CD14-positive monocyte (primary cell): Measurements from ENCODE around the gene GPR25. TPM values are rescaled to one million over a fixed set of nuclear protein-coding genes. Genes with fewer than 3 reads are reported as not detected.
A peak's percentile ranks its signal among the peaks of the same experiment; 100 is the strongest.

ENCODE experiments used
- DNase-seq, 3 donors: peaks; one replicate each; pipeline ENCODE4 v3.0.0-alpha.2; 2011 to 2022
- H2AFZ ChIP-seq: 2 replicates; pipeline ENCODE4 v1.6.0; 2012; ENCODE audit warnings: mild to moderate bottlenecking, low read depth, low read length, inconsistent platforms; ENCODE audit not compliant: insufficient read depth, poor library complexity, severe bottlenecking
- H3K27ac ChIP-seq, 2 donors: 1 replicate in 1 of 2; 2 replicates in 1 of 2; pipeline ENCODE4 v1.5.1; 2012 to 2013; ENCODE audit warnings: low read length in 2 of 2, control low read depth in 1 of 2, inconsistent platforms in 1 of 2, low read depth in 1 of 2, mild to moderate bottlenecking in 1 of 2
- H3K27me3 ChIP-seq, 2 donors: one replicate each; pipeline versions ENCODE4 v1.6.0 to v1.6.1; 2011 to 2013; ENCODE audit warnings: low read length in 2 of 2; ENCODE audit not compliant: control insufficient read depth in 2 of 2, insufficient read depth in 2 of 2
- H3K36me3 ChIP-seq, 2 donors: replicated peaks in 1 of 2; 1 replicate in 1 of 2; 2 replicates in 1 of 2; pipeline versions ENCODE4 v1.5.1 to v1.6.1; 2012 to 2013; ENCODE audit warnings: low read length in 2 of 2, control low read depth in 1 of 2, inconsistent platforms in 1 of 2, mild to moderate bottlenecking in 1 of 2; ENCODE audit not compliant: insufficient read depth in 2 of 2, control insufficient read depth in 1 of 2
- H3K4me1 ChIP-seq, 2 donors: 1 replicate in 1 of 2; 2 replicates in 1 of 2; pipeline versions ENCODE4 v1.5.1 to v1.6.1; 2012 to 2013; ENCODE audit warnings: low read length in 2 of 2, control low read depth in 1 of 2, inconsistent platforms in 1 of 2, mild to moderate bottlenecking in 1 of 2, moderate library complexity in 1 of 2; ENCODE audit not compliant: insufficient read depth in 2 of 2, control insufficient read depth in 1 of 2
- H3K4me2 ChIP-seq: replicated peaks from 2 replicates; pipeline ENCODE3; 2012; ENCODE audit warnings: low read length, moderate library complexity, mild to moderate bottlenecking; ENCODE audit not compliant: poor library complexity, severe bottlenecking; ENCODE audit errors: extremely low read depth
- H3K4me3 ChIP-seq, 3 experiments: fragments of 200-600 bp in 1 of 3; sonication (generic) in 1 of 3; replicated peaks in 1 of 3; 1 replicate in 2 of 3; 2 replicates in 1 of 3; pipeline ENCODE4 v1.5.1; 2011 to 2013; ENCODE audit warnings: low read length in 3 of 3, mild to moderate bottlenecking in 3 of 3, control low read depth in 2 of 3, low read depth in 2 of 3, inconsistent platforms in 1 of 3, moderate library complexity in 1 of 3
- H3K79me2 ChIP-seq: 2 replicates; pipeline ENCODE4 v1.6.0; 2012; ENCODE audit warnings: mild to moderate bottlenecking, control low read depth, inconsistent platforms, low read length, moderate library complexity; ENCODE audit not compliant: insufficient read depth
- H3K9ac ChIP-seq: 2 replicates; pipeline ENCODE4 v1.6.0; 2017; ENCODE audit warnings: low read length, mild to moderate bottlenecking; ENCODE audit not compliant: insufficient read depth, poor library complexity, severe bottlenecking
- H3K9me3 ChIP-seq, 2 donors: replicated peaks in 1 of 2; 1 replicate in 1 of 2; 2 replicates in 1 of 2; pipeline versions ENCODE4 v1.5.1 to v1.6.1; 2012 to 2013; ENCODE audit warnings: low read length in 2 of 2, control low read depth in 1 of 2; ENCODE audit not compliant: control insufficient read depth in 1 of 2, insufficient read depth in 1 of 2
- H4K20me1 ChIP-seq: 2 replicates; pipeline ENCODE4 v1.6.0; 2012; ENCODE audit warnings: mild to moderate bottlenecking, low read length, control low read depth, moderate library complexity; ENCODE audit not compliant: insufficient read depth
- H3K27ac Mint-ChIP-seq, 7 donors: one replicate each; pipeline ENCODE4 v1.8.0; 2020; ENCODE audit warnings: mild to moderate bottlenecking in 7 of 7, mixed read lengths in 7 of 7, moderate library complexity in 6 of 7, inconsistent platforms in 2 of 7
- H3K27me3 Mint-ChIP-seq, 3 donors: one replicate each; pipeline ENCODE4 v1.8.0; 2021 to 2022; ENCODE audit warnings: low read depth in 3 of 3, mild to moderate bottlenecking in 3 of 3, mixed read lengths in 3 of 3, moderate library complexity in 3 of 3, inconsistent platforms in 1 of 3
- H3K36me3 Mint-ChIP-seq, 2 donors: one replicate each; pipeline ENCODE4 v1.8.0; 2020; ENCODE audit warnings: mixed read lengths in 2 of 2, inconsistent platforms in 1 of 2, mild to moderate bottlenecking in 1 of 2
- H3K4me1 Mint-ChIP-seq: one replicate; pipeline ENCODE4 v1.8.0; 2020; ENCODE audit warnings: mild to moderate bottlenecking, mixed read lengths
- H3K4me3 Mint-ChIP-seq, 2 donors: one replicate each; pipeline ENCODE4 v1.8.0; 2020; ENCODE audit warnings: mild to moderate bottlenecking in 2 of 2, mixed read lengths in 2 of 2, moderate library complexity in 1 of 2
- H3K9me3 Mint-ChIP-seq, 7 donors: one replicate each; pipeline ENCODE4 v1.8.0; 2020 to 2022; ENCODE audit warnings: mixed read lengths in 7 of 7, mild to moderate bottlenecking in 6 of 7, moderate library complexity in 6 of 7, inconsistent platforms in 2 of 7
- WGBS: methylation state at CpG from one replicate; pipeline ENCODE4 v1.1.5; 2013; ENCODE audit warnings: missing lambda C conversion rate; ENCODE audit not compliant: insufficient coverage; 5-methylcytosine and 5-hydroxymethylcytosine counted together
- intact Hi-C, 2 donors: fragments of 100-400 bp; cut with micrococcal nuclease; formaldehyde crosslinking; loops; one replicate each; pipeline versions ENCODE4 v1.15.0 to v1.15.1; 2023
- polyA plus RNA-seq, 3 donors: library from polyadenylated mRNA; depleted of rRNA in 1 of 3; unstranded in 2 of 3; stranded (reverse) in 1 of 3; fragments of 300-500 nt in 2 of 3; fragments of >200 nt in 1 of 3; fragmentation: Illumina TruSeq in 2 of 3; gene quantifications; 1 replicate in 2 of 3; 2 replicates in 1 of 3; pipeline ENCODE4 v1.2.3, GENCODE V29; 2012 to 2021
- TF ChIP-seq, protein P1 (sequence below): fragments of 200-600 bp; IDR thresholded peaks from one replicate; pipeline ENCODE4 v1.8.0; 2022; ENCODE audit warnings: antibody characterized with exemption, mild to moderate bottlenecking

The GPR25 gene
- polyA plus RNA-seq, 3 donors = 0.13 TPM; not detected in 2

DNA sequence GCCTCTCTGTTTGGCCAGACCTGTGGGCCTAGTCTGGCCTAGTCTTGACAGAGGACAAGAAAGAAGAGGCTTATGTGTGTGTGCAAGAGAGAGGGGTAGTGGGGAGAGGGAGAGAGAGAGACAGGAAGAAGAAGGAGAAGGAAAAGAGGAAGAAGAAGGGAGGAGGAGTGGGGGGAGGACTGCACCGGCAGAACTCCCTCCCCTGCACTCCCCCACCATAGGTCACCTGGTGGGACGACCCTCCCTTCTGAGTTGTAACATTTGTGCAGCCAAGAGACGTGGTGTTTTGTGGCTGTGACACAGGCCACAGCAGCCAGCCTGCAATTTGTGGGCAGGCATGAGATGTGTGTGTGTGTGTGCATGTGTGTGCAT lies 26.2 kb downstream of the GPR25 start:
- intact Hi-C loops = no loop called here
- Histone ChIP-seq H3K4me1 (peaks cover 9 to 29% of the 10 kb centered on the region in 2 donors), H3K27me3 (no peaks in the 10 kb centered on the region), H3K79me2 (no peaks in the 10 kb centered on the region), H3K9me3 (no peaks in the 10 kb centered on the region), H3K36me3 (no peaks in the 10 kb centered on the region), H4K20me1 (no peaks in the 10 kb centered on the region), H3K9ac (no peak overlapping the region), H3K4me2 (no peak overlapping the region), H2AFZ (no peak overlapping the region), H3K4me3 (no peak overlapping the region), H3K27ac (no peak overlapping the region)
- H3K9me3 Mint-ChIP-seq = no peaks in the 10 kb centered on the region
- peaks cover 2 to 4% (median 4%) of the 10 kb centered on the region in 3 donors for H3K27me3 Mint-ChIP-seq
- no peak overlapping the region for H3K4me3 Mint-ChIP-seq
- WGBS = no CpG with 5 or more reads among the region's 3 CpGs
- H3K4me1 Mint-ChIP-seq = peaks cover 35% of the 10 kb centered on the region
- TF ChIP-seq, protein P1, sequence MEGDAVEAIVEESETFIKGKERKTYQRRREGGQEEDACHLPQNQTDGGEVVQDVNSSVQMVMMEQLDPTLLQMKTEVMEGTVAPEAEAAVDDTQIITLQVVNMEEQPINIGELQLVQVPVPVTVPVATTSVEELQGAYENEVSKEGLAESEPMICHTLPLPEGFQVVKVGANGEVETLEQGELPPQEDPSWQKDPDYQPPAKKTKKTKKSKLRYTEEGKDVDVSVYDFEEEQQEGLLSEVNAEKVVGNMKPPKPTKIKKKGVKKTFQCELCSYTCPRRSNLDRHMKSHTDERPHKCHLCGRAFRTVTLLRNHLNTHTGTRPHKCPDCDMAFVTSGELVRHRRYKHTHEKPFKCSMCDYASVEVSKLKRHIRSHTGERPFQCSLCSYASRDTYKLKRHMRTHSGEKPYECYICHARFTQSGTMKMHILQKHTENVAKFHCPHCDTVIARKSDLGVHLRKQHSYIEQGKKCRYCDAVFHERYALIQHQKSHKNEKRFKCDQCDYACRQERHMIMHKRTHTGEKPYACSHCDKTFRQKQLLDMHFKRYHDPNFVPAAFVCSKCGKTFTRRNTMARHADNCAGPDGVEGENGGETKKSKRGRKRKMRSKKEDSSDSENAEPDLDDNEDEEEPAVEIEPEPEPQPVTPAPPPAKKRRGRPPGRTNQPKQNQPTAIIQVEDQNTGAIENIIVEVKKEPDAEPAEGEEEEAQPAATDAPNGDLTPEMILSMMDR = no peak
- peak overlapping the region in 1 of 7 donors; percentile 48 for H3K27ac Mint-ChIP-seq
- H3K36me3 Mint-ChIP-seq = no peaks in the 10 kb centered on the region
- no peak for DNase-seq

DNA sequence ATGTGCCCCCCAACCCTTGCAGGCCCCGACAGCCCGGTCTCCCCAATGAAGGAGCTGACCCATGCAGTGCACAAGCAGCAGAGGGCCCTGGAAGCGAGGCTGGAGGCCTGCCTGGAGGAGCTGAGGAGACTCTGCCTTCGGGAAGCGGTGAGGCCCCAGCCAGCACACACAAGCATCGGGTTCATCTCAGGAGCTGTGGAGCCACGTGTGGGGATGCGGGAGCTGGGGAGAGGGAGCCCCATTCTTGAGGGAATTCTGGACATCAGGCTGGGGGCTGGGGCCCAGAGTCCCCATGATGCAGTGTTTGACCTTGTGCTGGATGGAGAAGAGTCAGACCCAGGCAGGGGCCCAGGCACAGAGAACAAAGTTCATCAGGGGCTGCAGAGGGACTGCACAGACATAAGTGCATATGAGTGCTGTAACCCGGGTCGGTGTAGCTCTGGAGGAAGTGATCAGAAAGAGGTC lies 26.7 kb downstream of the GPR25 start:
- WGBS = 70% methylated on average over 10 of the region's 10 CpGs
- TF ChIP-seq, protein P1 = no peak
- H3K27ac Mint-ChIP-seq = peak overlapping the region in 1 of 7 donors; percentile 48
- H2AFZ ChIP-seq = no peak overlapping the region
- H4K20me1 ChIP-seq = no peaks in the 10 kb centered on the region
- H3K36me3 Mint-ChIP-seq = no peaks in the 10 kb centered on the region
- no peak overlapping the region for H3K9ac ChIP-seq
- peaks cover 9 to 29% of the 10 kb centered on the region in 2 donors for H3K4me1 ChIP-seq
- no peaks in the 10 kb centered on the region for H3K9me3 ChIP-seq
- no peak overlapping the region for H3K4me2 ChIP-seq
- no peak overlapping the region for H3K27ac ChIP-seq
- no peaks in the 10 kb centered on the region for H3K9me3 Mint-ChIP-seq
- DNase-seq = no peak
- intact Hi-C loops = no loop called here
- H3K36me3 ChIP-seq = no peaks in the 10 kb centered on the region
- H3K27me3 ChIP-seq = no peaks in the 10 kb centered on the region
- H3K27me3 Mint-ChIP-seq = peaks cover 0 to 4% (median 2%) of the 10 kb centered on the region in 3 donors
- no peak overlapping the region for H3K4me3 ChIP-seq
- H3K79me2 ChIP-seq = no peaks in the 10 kb centered on the region
- no peak overlapping the region for H3K4me3 Mint-ChIP-seq
- H3K4me1 Mint-ChIP-seq = peaks cover 35% of the 10 kb centered on the region
